K562 (cell line): ENCODE results near the gene ECI2. TPM values are rescaled to one million over a fixed set of nuclear protein-coding genes. Genes with fewer than 3 reads are reported as not detected.

ENCODE experiments used
- AFF1 ChIP-seq, 2 experiments: fragments of 450-650 bp; IDR thresholded peaks; 2 replicates each; pipeline ENCODE4 v1.6.1; 2018; ENCODE audit warnings: mild to moderate bottlenecking in 2 of 2, low read depth in 1 of 2; ENCODE audit not compliant: partially characterized antibody in 2 of 2
- JUN ChIP-seq, 2 experiments: sonication (generic) in 1 of 2; formaldehyde crosslinking in 1 of 2; IDR thresholded peaks; 2 replicates each; pipeline versions ENCODE4 v1.6.1 to v1.8.0; 2012 to 2022; ENCODE audit warnings: borderline replicate concordance in 2 of 2, mild to moderate bottlenecking in 2 of 2, improper control_type of control experiment in 1 of 2, low read depth in 1 of 2, low read length in 1 of 2, missing genetic modification reagents in 1 of 2
- PHB2 ChIP-seq: fragments of 450-650 bp; IDR thresholded peaks from 2 replicates; pipeline ENCODE4 v1.6.1; 2017; ENCODE audit warnings: low read depth
- UBTF ChIP-seq, 2 experiments: IDR thresholded peaks; 2 replicates each; pipeline ENCODE4 v1.6.1; 2012; ENCODE audit warnings: improper control_type of control experiment in 2 of 2, low read depth in 2 of 2, low read length in 2 of 2, borderline replicate concordance in 1 of 2
- ZEB2 ChIP-seq: fragments of 450-650 bp; IDR thresholded peaks from 2 replicates; pipeline ENCODE4 v1.6.1; 2016
- ZNF431 ChIP-seq: sonication (generic); formaldehyde crosslinking; IDR thresholded peaks from 2 replicates; pipeline ENCODE4 v1.8.0; 2022; ENCODE audit warnings: mild to moderate bottlenecking, missing genetic modification reagents
- polyA plus RNA-seq, 8 experiments: library from polyadenylated mRNA; depleted of rRNA in 4 of 8; stranded (reverse) in 5 of 8; unstranded in 3 of 8; fragments of >200 nt; fragmentation: Nextera tagmentation in 2 of 8; fragmentation: Illumina TruSeq in 1 of 8; extraction: Ambion mirVana in 2 of 8; extraction: Trizol in 1 of 8; gene quantifications; 2 replicates each; pipeline versions ENCODE4 v1.2.1 to v1.2.3, GENCODE V29; 2011 to 2014; ENCODE audit warnings: inconsistent platforms in 1 of 8, missing spikeins in 1 of 8
- total RNA-seq, 7 experiments: library from RNA; depleted of rRNA in 6 of 7; stranded (reverse); fragments of >200 nt in 6 of 7; fragmentation: Illumina TruSeq in 2 of 7; extraction: Trizol in 2 of 7; gene quantifications; 2 replicates each; pipeline versions ENCODE4 v1.2.1 to v1.2.3, GENCODE V29; 2011 to 2021; ENCODE audit warnings: low replicate concordance in 1 of 7
- TF ChIP-seq, protein P1 (sequence below): fragments of 250-450 bp; sonication (Bioruptor Pico); IDR thresholded peaks from 2 replicates; pipeline ENCODE4 v1.5.0; 2021; ENCODE audit warnings: mild to moderate bottlenecking, borderline replicate concordance
- TF ChIP-seq, protein P2 (sequence below): fragments of 450-650 bp; formaldehyde crosslinking; IDR thresholded peaks from 2 replicates; pipeline ENCODE4 v1.4.0; 2020; ENCODE audit warnings: mild to moderate bottlenecking, moderate library complexity
- TF ChIP-seq, protein P3 (sequence below), 2 experiments: fragments of 200-800 bp in 1 of 2; sonication (Bioruptor generic) in 1 of 2; sonication (generic) in 1 of 2; formaldehyde crosslinking in 1 of 2; IDR thresholded peaks in 1 of 2; conservative IDR thresholded peaks in 1 of 2; 2 replicates each; pipeline versions ENCODE4 v1.5.0 to v1.6.1; 2016 to 2020; ENCODE audit warnings: missing compliant biosample characterization in 1 of 2, missing genetic modification characterization in 1 of 2, missing genetic modification reagents in 1 of 2
- TF ChIP-seq, protein P4 (sequence below), 2 experiments: IDR thresholded peaks; 2 replicates each; pipeline ENCODE4 v1.6.1; 2011; ENCODE audit warnings: borderline replicate concordance in 1 of 2, control low read depth in 1 of 2, low read depth in 1 of 2, low read length in 1 of 2, mild to moderate bottlenecking in 1 of 2, mixed read lengths in 1 of 2, moderate library complexity in 1 of 2; ENCODE audit not compliant: insufficient read depth in 1 of 2, insufficient read length in 1 of 2, poor library complexity in 1 of 2, severe bottlenecking in 1 of 2; ENCODE audit errors: extremely low read depth in 1 of 2

ECI2 gene
- total and polyA plus RNA-seq, 9 of the 15 experiments (the other 6 are each of a cell fraction or from before 2014, with no cell fraction given) = 80.7 to 377 (median 142) TPM

GRCh38 chr6:4135665-4136353 is 434 bp upstream of the ECI2 start (continued):
- TF ChIP-seq, protein P1, sequence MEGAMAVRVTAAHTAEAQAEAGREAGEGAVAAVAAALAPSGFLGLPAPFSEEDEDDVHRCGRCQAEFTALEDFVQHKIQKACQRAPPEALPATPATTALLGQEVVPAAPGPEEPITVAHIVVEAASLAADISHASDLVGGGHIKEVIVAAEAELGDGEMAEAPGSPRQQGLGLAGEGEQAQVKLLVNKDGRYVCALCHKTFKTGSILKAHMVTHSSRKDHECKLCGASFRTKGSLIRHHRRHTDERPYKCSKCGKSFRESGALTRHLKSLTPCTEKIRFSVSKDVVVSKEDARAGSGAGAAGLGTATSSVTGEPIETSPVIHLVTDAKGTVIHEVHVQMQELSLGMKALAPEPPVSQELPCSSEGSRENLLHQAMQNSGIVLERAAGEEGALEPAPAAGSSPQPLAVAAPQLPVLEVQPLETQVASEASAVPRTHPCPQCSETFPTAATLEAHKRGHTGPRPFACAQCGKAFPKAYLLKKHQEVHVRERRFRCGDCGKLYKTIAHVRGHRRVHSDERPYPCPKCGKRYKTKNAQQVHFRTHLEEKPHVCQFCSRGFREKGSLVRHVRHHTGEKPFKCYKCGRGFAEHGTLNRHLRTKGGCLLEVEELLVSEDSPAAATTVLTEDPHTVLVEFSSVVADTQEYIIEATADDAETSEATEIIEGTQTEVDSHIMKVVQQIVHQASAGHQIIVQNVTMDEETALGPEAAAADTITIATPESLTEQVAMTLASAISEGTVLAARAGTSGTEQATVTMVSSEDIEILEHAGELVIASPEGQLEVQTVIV = no peak
- TF ChIP-seq PHB2 (no peak), ZEB2 (peak; percentile 37; the same call in 1 of the 2 replicates), AFF1 (IDR thresholded peaks at IDR 0.05; ENCODE audit: low read depth in 1 of 2, partially characterized antibody in 2 of 2) (no peak), ZNF431 (CRISPR knock-in tag) (no peak), JUN (IDR thresholded peaks at IDR 0.05; ENCODE audit: borderline replicate concordance, low read depth, low read length) (no peak), JUN (CRISPR knock-in tag; IDR thresholded peaks at IDR 0.05; ENCODE audit: borderline replicate concordance) (no peak), UBTF (IDR thresholded peaks at IDR 0.05; ENCODE audit: borderline replicate concordance in 1 of 2, low read depth in 2 of 2, low read length in 2 of 2) (peak; percentile 47 to 90; a peak in 2 of 4 replicates)
- TF ChIP-seq, protein P2, sequence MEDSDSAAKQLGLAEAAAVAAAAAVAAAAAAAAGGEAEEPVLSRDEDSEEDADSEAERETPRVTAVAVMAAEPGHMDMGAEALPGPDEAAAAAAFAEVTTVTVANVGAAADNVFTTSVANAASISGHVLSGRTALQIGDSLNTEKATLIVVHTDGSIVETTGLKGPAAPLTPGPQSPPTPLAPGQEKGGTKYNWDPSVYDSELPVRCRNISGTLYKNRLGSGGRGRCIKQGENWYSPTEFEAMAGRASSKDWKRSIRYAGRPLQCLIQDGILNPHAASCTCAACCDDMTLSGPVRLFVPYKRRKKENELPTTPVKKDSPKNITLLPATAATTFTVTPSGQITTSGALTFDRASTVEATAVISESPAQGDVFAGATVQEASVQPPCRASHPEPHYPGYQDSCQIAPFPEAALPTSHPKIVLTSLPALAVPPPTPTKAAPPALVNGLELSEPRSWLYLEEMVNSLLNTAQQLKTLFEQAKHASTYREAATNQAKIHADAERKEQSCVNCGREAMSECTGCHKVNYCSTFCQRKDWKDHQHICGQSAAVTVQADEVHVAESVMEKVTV (CRISPR knock-in tag) = peak; percentile 32; the same call in 1 of the 2 replicates
- TF ChIP-seq, protein P3, sequence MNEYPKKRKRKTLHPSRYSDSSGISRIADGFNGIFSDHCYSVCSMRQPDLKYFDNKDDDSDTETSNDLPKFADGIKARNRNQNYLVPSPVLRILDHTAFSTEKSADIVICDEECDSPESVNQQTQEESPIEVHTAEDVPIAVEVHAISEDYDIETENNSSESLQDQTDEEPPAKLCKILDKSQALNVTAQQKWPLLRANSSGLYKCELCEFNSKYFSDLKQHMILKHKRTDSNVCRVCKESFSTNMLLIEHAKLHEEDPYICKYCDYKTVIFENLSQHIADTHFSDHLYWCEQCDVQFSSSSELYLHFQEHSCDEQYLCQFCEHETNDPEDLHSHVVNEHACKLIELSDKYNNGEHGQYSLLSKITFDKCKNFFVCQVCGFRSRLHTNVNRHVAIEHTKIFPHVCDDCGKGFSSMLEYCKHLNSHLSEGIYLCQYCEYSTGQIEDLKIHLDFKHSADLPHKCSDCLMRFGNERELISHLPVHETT (CRISPR knock-in tag; conservative IDR thresholded peaks at IDR 0.05 in 1 of 2, IDR thresholded peaks at IDR 0.05 in 1 of 2) = peak in 1 of 2 experiments; percentile 92; a peak in 2 of 4 replicates
- TF ChIP-seq, protein P4, sequence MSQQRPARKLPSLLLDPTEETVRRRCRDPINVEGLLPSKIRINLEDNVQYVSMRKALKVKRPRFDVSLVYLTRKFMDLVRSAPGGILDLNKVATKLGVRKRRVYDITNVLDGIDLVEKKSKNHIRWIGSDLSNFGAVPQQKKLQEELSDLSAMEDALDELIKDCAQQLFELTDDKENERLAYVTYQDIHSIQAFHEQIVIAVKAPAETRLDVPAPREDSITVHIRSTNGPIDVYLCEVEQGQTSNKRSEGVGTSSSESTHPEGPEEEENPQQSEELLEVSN (IDR thresholded peaks at IDR 0.05; ENCODE audit: borderline replicate concordance in 1 of 2, extremely low read depth in 1 of 2, insufficient read depth in 1 of 2, insufficient read length in 1 of 2, low read depth in 1 of 2, low read length in 1 of 2, poor library complexity in 1 of 2, severe bottlenecking in 1 of 2) = no peak
